ENCODE data around the gene ARL5B. TPM values are rescaled to one million over a fixed set of nuclear protein-coding genes. Genes with fewer than 3 reads are reported as not detected.

Gene ARL5B
- total and polyA plus RNA-seq, 8 donors, result 2.3 to 40.4 (median 3.9) TPM

DNA sequence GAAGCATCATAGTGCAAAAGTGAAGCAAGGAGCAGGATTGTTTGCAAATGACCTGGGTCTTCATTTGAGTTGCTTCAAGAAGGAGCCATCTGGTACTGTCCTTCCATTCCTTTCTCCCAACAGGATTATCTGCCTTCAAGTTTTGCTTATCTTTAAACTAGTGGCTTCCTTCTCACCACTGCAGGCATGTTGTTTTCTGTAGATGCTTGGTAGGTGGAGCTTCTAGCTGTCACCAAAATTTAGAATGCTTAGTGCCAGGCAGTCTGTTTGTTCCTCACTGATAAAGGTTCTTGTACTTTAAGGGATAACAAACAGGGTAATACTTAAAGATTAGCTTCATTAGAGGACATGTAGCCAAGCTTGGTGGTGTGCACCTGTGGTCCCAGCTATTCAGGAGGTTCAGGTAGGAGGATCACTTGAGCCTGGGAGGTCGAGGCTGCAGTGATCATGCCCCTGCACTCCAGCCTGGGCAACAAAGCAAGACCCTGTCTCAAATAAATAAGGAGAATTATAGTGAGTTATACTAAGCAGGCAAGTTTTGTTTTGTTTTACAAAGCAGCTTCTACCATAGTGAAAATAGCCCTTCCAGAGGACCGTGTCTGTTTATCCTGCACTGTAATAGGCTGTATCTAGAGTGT is 5.7 kb downstream of the ARL5B start:
- no peak for DNase-seq
- Histone ChIP-seq H3K27ac (no peak overlapping the region), H3K27me3 (no peaks in the 10 kb centered on the region), H3K4me3 (no peak overlapping the region), H3K36me3 (peaks cover 0 to 27% (median 23%) of the 10 kb centered on the region in 4 donors), H3K4me1 (peaks cover 28 to 68% (median 49%) of the 10 kb centered on the region in 4 donors), H3K9me3 (no peaks in the 10 kb centered on the region)
- intact Hi-C loops (cut with DNase I; ENCODE audit: low total_unique reads), result no loop called here
- WGBS, 5 donors, result 77 to 91% (median 87%) methylated on average over 2 of the region's 2 CpGs
- TF ChIP-seq EP300 (IDR thresholded peaks at IDR 0.05) (no peak), POLR2A (IDR thresholded peaks at IDR 0.05) (no peak), POLR2AphosphoS5 (IDR thresholded peaks at IDR 0.05) (no peak)
- TF ChIP-seq, protein P1, sequence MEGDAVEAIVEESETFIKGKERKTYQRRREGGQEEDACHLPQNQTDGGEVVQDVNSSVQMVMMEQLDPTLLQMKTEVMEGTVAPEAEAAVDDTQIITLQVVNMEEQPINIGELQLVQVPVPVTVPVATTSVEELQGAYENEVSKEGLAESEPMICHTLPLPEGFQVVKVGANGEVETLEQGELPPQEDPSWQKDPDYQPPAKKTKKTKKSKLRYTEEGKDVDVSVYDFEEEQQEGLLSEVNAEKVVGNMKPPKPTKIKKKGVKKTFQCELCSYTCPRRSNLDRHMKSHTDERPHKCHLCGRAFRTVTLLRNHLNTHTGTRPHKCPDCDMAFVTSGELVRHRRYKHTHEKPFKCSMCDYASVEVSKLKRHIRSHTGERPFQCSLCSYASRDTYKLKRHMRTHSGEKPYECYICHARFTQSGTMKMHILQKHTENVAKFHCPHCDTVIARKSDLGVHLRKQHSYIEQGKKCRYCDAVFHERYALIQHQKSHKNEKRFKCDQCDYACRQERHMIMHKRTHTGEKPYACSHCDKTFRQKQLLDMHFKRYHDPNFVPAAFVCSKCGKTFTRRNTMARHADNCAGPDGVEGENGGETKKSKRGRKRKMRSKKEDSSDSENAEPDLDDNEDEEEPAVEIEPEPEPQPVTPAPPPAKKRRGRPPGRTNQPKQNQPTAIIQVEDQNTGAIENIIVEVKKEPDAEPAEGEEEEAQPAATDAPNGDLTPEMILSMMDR (IDR thresholded peaks at IDR 0.05), result no peak

DNA sequence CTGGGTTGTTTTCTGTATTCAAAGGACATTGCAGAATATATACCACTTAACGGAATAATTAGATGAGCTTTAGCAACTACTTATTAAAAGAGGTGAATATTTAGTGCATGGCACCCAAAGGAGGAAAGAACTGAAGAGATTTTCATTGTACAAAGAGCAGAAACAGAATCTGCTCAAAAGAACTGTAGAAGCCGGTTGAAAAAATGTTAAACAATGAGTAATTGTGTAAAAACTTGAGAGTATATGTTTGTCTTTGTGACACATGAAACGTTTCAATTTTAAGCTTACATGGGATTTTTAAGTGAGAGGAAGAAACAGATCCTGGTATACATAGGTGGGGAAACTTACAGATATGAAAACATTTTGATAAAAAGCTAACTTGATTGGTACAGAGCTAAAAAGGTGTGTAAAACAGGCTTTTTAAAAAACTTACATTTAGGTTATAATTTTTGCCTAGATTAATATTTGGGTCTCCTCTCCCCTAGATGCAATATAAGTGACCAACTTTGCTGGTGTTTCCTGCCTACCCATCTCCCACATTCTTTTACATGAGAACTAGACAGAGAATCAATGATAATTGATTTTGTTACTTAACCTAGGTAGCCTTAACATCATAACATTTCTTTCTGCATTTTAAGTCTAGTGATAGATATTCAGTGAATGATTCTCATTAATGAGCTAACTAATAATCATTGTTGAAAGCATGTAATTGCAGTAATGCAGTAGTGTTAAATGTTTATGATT is 6.8 kb downstream of the ARL5B start:
- intact Hi-C loops (cut with DNase I; ENCODE audit: low total_unique reads), result no loop called here
- WGBS, 5 donors, result 36 to 46% (median 43%) methylated on average over 3 of the region's 3 CpGs
- H3K4me1 ChIP-seq, result peaks cover 21 to 59% (median 42%) of the 10 kb centered on the region in 4 donors

DNA sequence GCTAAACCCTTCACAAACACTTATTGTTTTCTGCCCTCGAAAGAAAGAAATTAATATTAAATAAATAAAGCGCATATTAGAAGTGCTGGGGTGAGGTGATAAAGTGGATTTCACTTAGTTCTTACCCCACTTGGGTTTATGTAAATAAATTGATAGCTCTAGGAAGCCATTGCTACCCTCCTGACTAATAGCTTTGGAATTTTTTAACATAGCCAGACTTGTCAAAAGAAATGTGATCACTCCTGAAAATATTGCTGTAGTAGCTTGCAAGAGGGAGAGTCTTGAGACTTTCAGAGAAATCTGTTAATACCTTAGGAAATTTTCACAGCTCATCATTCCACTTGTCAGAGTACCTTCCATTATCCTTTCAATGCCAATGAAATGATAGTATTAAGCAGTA is 7.6 kb downstream of the ARL5B start:
- 46 to 57% (median 48%) methylated on average over 2 of the region's 2 CpGs for WGBS, 5 donors
- Histone ChIP-seq H3K4me1 (peaks cover 13 to 50% (median 34%) of the 10 kb centered on the region in 4 donors), H3K4me3 (no peak overlapping the region), H3K27ac (no peak overlapping the region), H3K27me3 (no peaks in the 10 kb centered on the region), H3K9me3 (no peaks in the 10 kb centered on the region), H3K36me3 (peaks cover 0 to 46% (median 41%) of the 10 kb centered on the region in 4 donors)
- TF ChIP-seq POLR2AphosphoS5 (IDR thresholded peaks at IDR 0.05) (no peak), POLR2A (IDR thresholded peaks at IDR 0.05) (no peak), EP300 (IDR thresholded peaks at IDR 0.05) (no peak)
- intact Hi-C loops (cut with DNase I; ENCODE audit: low total_unique reads), result no loop called here
- DNase-seq, result peak in 1 of 2 donors; percentile 10

More for the DNA sequence above, 6.8 kb downstream of the ARL5B start:
- Histone ChIP-seq H3K9me3 (no peaks in the 10 kb centered on the region), H3K27ac (no peak overlapping the region), H3K36me3 (peaks cover 0 to 38% (median 33%) of the 10 kb centered on the region in 4 donors), H3K4me3 (no peak overlapping the region), H3K27me3 (no peaks in the 10 kb centered on the region)
- TF ChIP-seq POLR2AphosphoS5 (IDR thresholded peaks at IDR 0.05) (no peak), EP300 (IDR thresholded peaks at IDR 0.05) (no peak), POLR2A (IDR thresholded peaks at IDR 0.05) (no peak)
- TF ChIP-seq, protein P1 (IDR thresholded peaks at IDR 0.05), result no peak
- no peak for DNase-seq

DNA sequence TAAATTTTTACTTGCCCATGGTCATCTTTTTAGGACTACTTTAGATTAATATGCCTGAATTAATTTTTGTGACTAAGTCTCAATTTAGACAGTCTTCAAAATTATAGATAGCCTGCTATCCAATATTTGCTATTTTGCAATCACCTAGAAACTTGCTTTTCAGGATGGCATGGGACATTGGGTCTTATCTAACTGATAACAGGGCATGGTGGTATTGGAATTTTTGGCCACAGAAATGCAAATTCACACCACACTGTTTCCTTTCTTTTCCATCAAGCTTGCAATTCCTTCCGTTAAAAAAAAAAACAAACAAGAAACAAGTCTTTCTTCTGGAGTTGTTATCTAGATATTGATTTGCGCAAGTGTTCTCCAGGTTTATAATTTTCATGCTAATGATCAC is 8.8 kb downstream of the ARL5B start:
- no peak overlapping the region for H3K4me3 ChIP-seq
- TF ChIP-seq POLR2A (IDR thresholded peaks at IDR 0.05), result no peak
- no peak for TF ChIP-seq EP300 (IDR thresholded peaks at IDR 0.05)
- no peak for TF ChIP-seq POLR2AphosphoS5 (IDR thresholded peaks at IDR 0.05)
- TF ChIP-seq, protein P1 (IDR thresholded peaks at IDR 0.05), result no peak
- no peak overlapping the region for H3K27ac ChIP-seq
- H3K36me3 ChIP-seq, result peaks cover 0 to 53% (median 52%) of the 10 kb centered on the region in 4 donors
- peaks cover 7 to 39% (median 26%) of the 10 kb centered on the region in 4 donors for H3K4me1 ChIP-seq
- no peak for DNase-seq
- intact Hi-C loops (cut with DNase I; ENCODE audit: low total_unique reads), result no loop called here
- H3K9me3 ChIP-seq, result no peaks in the 10 kb centered on the region
- no peaks in the 10 kb centered on the region for H3K27me3 ChIP-seq
- WGBS, 5 donors, result 47 to 65% (median 58%) methylated on average over 2 of the region's 2 CpGs

Measured in stomach (tissue), 9 donors.